ENCODE data around the gene PDS5A.
"Not testable (repeated sequence)": the region's sequence is repeated elsewhere in the genome, so short reads cannot be mapped to it uniquely, and the experiment has no call there.

The PDS5A gene

GRCh38 chr4:39977489-39978377, at the start of gene PDS5A:
Gene PDS5A (minus strand): TSS chr4:39977911. CDS start chr4:39976577, 1,334 bp downstream.
- DNase-seq (ENCODE audit: low spot score) (peak; percentile 83), ATAC-seq (ENCODE audit: low read depth) (peak; percentile 87)
- TF ChIP-seq CTCF (IDR thresholded peaks at IDR 0.05; ENCODE audit: poor library complexity, severe bottlenecking) = peak; percentile 99
- peaks cover 10% of the 10 kb centered on the region for H3K4me1 ChIP-seq (ENCODE audit: insufficient read depth, poor library complexity, severe bottlenecking)
- no peaks in the 10 kb centered on the region for H3K27me3 ChIP-seq (ENCODE audit: insufficient read depth, poor library complexity, severe bottlenecking)
- H3K36me3 ChIP-seq (ENCODE audit: low read depth) = peaks cover 36% of the 10 kb centered on the region
- peak within 1 kb of the TSS; percentile 96 for H3K4me3 ChIP-seq (ENCODE audit: severe bottlenecking)
- H3K27ac ChIP-seq (ENCODE audit: poor library complexity, severe bottlenecking) = peak within 1 kb of the TSS; percentile 81
- H3K9me3 ChIP-seq (ENCODE audit: severe bottlenecking) = no peaks in the 10 kb centered on the region

- not testable (repeated sequence) for H3K36me3 ChIP-seq (ENCODE audit: low read depth); H3K4me1 ChIP-seq (ENCODE audit: insufficient read depth, poor library complexity, severe bottlenecking); DNase-seq (ENCODE audit: low spot score); H3K4me3 ChIP-seq (ENCODE audit: severe bottlenecking); H3K27ac ChIP-seq (ENCODE audit: poor library complexity, severe bottlenecking); ATAC-seq (ENCODE audit: low read depth); H3K9me3 ChIP-seq (ENCODE audit: severe bottlenecking); H3K27me3 ChIP-seq (ENCODE audit: insufficient read depth, poor library complexity, severe bottlenecking)
These were observed 46.3 kb upstream of the PDS5A start for GRCh38 chr4:40024049-40024448.

- H3K4me3 ChIP-seq (ENCODE audit: severe bottlenecking); H3K4me1 ChIP-seq (ENCODE audit: insufficient read depth, poor library complexity, severe bottlenecking); H3K9me3 ChIP-seq (ENCODE audit: severe bottlenecking); DNase-seq (ENCODE audit: low spot score); H3K27me3 ChIP-seq (ENCODE audit: insufficient read depth, poor library complexity, severe bottlenecking); H3K27ac ChIP-seq (ENCODE audit: poor library complexity, severe bottlenecking); ATAC-seq (ENCODE audit: low read depth); H3K36me3 ChIP-seq (ENCODE audit: low read depth): not testable (repeated sequence)
These were observed 43.4 kb upstream of the PDS5A start for GRCh38 chr4:40021116-40021515.

- TF ChIP-seq CTCF (IDR thresholded peaks at IDR 0.05; ENCODE audit: poor library complexity, severe bottlenecking) = no peak
- H3K27ac ChIP-seq (ENCODE audit: poor library complexity, severe bottlenecking) = no peak overlapping the region
- ATAC-seq (ENCODE audit: low read depth) = no peak
- H3K4me3 ChIP-seq (ENCODE audit: severe bottlenecking) = no peak overlapping the region
- H3K9me3 ChIP-seq (ENCODE audit: severe bottlenecking) = no peaks in the 10 kb centered on the region
- DNase-seq (ENCODE audit: low spot score) = no peak
- H3K27me3 ChIP-seq (ENCODE audit: insufficient read depth, poor library complexity, severe bottlenecking) = no peaks in the 10 kb centered on the region
- H3K36me3 ChIP-seq (ENCODE audit: low read depth) = no peaks in the 10 kb centered on the region
- no peaks in the 10 kb centered on the region for H3K4me1 ChIP-seq (ENCODE audit: insufficient read depth, poor library complexity, severe bottlenecking)
These were observed 42.5 kb upstream of the PDS5A start for GRCh38 chr4:40020221-40020620.

GRCh38 chr4:40016007-40016406, 38.3 kb upstream of the PDS5A start:
- H3K27me3 ChIP-seq (ENCODE audit: insufficient read depth, poor library complexity, severe bottlenecking) = no peaks in the 10 kb centered on the region
- H3K4me3 ChIP-seq (ENCODE audit: severe bottlenecking) = no peak overlapping the region
- no peak for TF ChIP-seq CTCF (IDR thresholded peaks at IDR 0.05; ENCODE audit: poor library complexity, severe bottlenecking)
- DNase-seq (ENCODE audit: low spot score) (no peak), ATAC-seq (ENCODE audit: low read depth) (no peak)
- H3K27ac ChIP-seq (ENCODE audit: poor library complexity, severe bottlenecking) = no peak overlapping the region
- no peaks in the 10 kb centered on the region for H3K4me1 ChIP-seq (ENCODE audit: insufficient read depth, poor library complexity, severe bottlenecking)
- no peaks in the 10 kb centered on the region for H3K36me3 ChIP-seq (ENCODE audit: low read depth)
- no peaks in the 10 kb centered on the region for H3K9me3 ChIP-seq (ENCODE audit: severe bottlenecking)

GRCh38 chr4:40003986-40004385, 26.3 kb upstream of the PDS5A start:
- no peak overlapping the region for H3K4me3 ChIP-seq (ENCODE audit: severe bottlenecking)
- no peak for TF ChIP-seq CTCF (IDR thresholded peaks at IDR 0.05; ENCODE audit: poor library complexity, severe bottlenecking)
- H3K4me1 ChIP-seq (ENCODE audit: insufficient read depth, poor library complexity, severe bottlenecking) = no peaks in the 10 kb centered on the region
- DNase-seq (ENCODE audit: low spot score) = no peak
- ATAC-seq (ENCODE audit: low read depth) = peak; percentile 33; the same call in 1 of the 3 replicates
- no peak overlapping the region for H3K27ac ChIP-seq (ENCODE audit: poor library complexity, severe bottlenecking)
- no peaks in the 10 kb centered on the region for H3K36me3 ChIP-seq (ENCODE audit: low read depth)
- H3K27me3 ChIP-seq (ENCODE audit: insufficient read depth, poor library complexity, severe bottlenecking) = no peaks in the 10 kb centered on the region
- no peaks in the 10 kb centered on the region for H3K9me3 ChIP-seq (ENCODE audit: severe bottlenecking)
